Measurements from ENCODE around the gene ARL5B. TPM values are rescaled to one million over a fixed set of nuclear protein-coding genes. Genes with fewer than 3 reads are reported as not detected.

The ARL5B gene
- total RNA-seq, 1 donor from 2014 or later: 44.9 TPM

DNA sequence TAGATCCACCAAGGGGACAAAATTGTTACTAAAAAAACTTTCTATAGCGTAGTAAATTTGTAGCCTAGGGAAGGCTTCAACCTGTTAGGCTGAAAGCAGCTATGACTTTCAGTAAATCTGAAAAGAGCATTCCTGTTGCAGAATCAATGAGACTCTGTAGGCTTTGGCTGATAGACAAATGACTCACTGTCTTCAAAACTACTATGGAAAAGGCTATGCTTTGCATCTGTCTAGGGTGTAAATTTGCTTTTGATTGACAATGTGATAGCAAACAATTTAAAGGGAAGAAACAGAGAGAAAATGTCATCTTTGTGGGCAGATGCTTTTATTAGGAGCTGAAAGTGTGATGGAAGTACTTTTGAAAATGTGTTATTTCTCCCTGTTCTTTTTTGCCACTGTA lies 60.6 kb downstream of the ARL5B start:
- H3K36me3 Mint-ChIP-seq: no peaks in the 10 kb centered on the region
- TF ChIP-seq, protein P1, sequence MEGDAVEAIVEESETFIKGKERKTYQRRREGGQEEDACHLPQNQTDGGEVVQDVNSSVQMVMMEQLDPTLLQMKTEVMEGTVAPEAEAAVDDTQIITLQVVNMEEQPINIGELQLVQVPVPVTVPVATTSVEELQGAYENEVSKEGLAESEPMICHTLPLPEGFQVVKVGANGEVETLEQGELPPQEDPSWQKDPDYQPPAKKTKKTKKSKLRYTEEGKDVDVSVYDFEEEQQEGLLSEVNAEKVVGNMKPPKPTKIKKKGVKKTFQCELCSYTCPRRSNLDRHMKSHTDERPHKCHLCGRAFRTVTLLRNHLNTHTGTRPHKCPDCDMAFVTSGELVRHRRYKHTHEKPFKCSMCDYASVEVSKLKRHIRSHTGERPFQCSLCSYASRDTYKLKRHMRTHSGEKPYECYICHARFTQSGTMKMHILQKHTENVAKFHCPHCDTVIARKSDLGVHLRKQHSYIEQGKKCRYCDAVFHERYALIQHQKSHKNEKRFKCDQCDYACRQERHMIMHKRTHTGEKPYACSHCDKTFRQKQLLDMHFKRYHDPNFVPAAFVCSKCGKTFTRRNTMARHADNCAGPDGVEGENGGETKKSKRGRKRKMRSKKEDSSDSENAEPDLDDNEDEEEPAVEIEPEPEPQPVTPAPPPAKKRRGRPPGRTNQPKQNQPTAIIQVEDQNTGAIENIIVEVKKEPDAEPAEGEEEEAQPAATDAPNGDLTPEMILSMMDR (IDR thresholded peaks at IDR 0.05; ENCODE audit: unreplicated experiment): no peak
- H3K9me3 Mint-ChIP-seq: no peaks in the 10 kb centered on the region
- H3K4me1 Mint-ChIP-seq: no peaks in the 10 kb centered on the region
- no peak overlapping the region for H3K4me3 Mint-ChIP-seq
- H3K27me3 Mint-ChIP-seq (ENCODE audit: low read depth): no peaks in the 10 kb centered on the region
- DNase-seq (ENCODE audit: low spot score in 2 of 2, unreplicated experiment in 2 of 2): no peak
- H3K27ac Mint-ChIP-seq: no peak overlapping the region

DNA sequence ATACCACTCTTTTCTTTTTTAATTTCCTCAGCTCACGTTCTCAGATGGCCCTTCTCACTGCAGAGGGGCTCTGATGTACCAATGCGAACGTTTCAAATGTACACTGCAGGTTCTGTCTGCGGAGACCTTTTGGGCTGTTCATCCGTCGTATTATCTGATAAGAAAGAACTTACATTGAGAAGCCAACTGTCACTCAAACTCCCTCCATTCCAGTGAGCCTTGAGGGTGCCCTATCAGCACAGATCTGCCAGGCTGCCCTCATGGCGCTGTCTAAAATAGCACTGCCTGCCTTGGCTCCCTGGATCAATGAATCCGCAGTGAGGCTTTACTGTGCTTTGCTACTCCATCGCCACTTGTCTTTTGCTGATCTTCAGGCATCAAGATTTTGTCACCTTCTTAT lies 61.8 kb downstream of the ARL5B start:
- H3K4me1 Mint-ChIP-seq: no peaks in the 10 kb centered on the region
- TF ChIP-seq, protein P1 (IDR thresholded peaks at IDR 0.05; ENCODE audit: unreplicated experiment): no peak
- no peak for DNase-seq (ENCODE audit: low spot score in 2 of 2, unreplicated experiment in 2 of 2)
- no peak overlapping the region for H3K4me3 Mint-ChIP-seq
- H3K27ac Mint-ChIP-seq: no peak overlapping the region
- no peaks in the 10 kb centered on the region for H3K9me3 Mint-ChIP-seq
- H3K36me3 Mint-ChIP-seq: no peaks in the 10 kb centered on the region
- no peaks in the 10 kb centered on the region for H3K27me3 Mint-ChIP-seq (ENCODE audit: low read depth)

DNA sequence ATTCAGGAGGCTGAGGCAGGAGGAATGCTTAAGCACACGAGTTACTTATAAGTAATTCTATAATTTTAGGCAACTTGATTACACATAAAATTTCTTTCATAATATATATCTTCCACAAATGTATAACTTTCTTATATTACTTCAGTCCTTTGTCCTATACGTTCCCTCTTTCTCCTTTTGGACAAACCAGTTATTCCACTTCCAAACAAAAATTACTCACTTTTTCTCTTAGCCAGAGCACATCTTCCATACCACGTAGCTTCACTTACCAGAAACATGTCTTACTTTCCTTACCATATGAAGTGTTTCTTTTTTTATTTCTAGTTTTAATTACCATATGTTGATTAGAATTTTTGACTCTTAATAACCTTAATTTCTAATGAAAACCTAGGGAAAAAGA lies 64.6 kb downstream of the ARL5B start:
- no peak for DNase-seq (ENCODE audit: low spot score in 2 of 2, unreplicated experiment in 2 of 2)
- TF ChIP-seq, protein P1 (IDR thresholded peaks at IDR 0.05; ENCODE audit: unreplicated experiment): no peak
- no peaks in the 10 kb centered on the region for H3K36me3 Mint-ChIP-seq
- H3K27ac Mint-ChIP-seq: no peak overlapping the region
- H3K9me3 Mint-ChIP-seq: no peaks in the 10 kb centered on the region
- no peak overlapping the region for H3K4me3 Mint-ChIP-seq
- H3K4me1 Mint-ChIP-seq: no peaks in the 10 kb centered on the region
- H3K27me3 Mint-ChIP-seq (ENCODE audit: low read depth): no peaks in the 10 kb centered on the region

Other genes starting within 250 kb of the ARL5B start
- gene NSUN6, start 7.8 kb upstream of the ARL5B start, total RNA-seq: 21.9 to 25.1 TPM (median 22.2 TPM) in 3 replicates